Measurements from ENCODE around the gene KRTAP2-1.
"Not testable (repeated sequence)": the region's sequence is repeated elsewhere in the genome, so short reads cannot be mapped to it uniquely, and the experiment has no call there.

KRTAP2-1 gene, protein sequence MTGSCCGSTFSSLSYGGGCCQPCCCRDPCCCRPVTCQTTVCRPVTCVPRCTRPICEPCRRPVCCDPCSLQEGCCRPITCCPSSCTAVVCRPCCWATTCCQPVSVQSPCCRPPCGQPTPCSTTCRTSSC

GRCh38 chr17:41046735-41047465 lies at the start of gene KRTAP2-1:
KRTAP2-1 (minus strand) TSS chr17:41047316; CDS start chr17:41047267, 49 bp downstream.
- DNase-seq (ENCODE audit: low read depth, low spot score), result not testable (repeated sequence)

- DNase-seq (ENCODE audit: low read depth, low spot score), result no peak
Measured at GRCh38 chr17:41096055-41096454, 48.9 kb upstream of the KRTAP2-1 start.

- DNase-seq (ENCODE audit: low read depth, low spot score), result not testable (repeated sequence)
Measured at GRCh38 chr17:41088760-41089352, 41.7 kb upstream of the KRTAP2-1 start.

DNA sequence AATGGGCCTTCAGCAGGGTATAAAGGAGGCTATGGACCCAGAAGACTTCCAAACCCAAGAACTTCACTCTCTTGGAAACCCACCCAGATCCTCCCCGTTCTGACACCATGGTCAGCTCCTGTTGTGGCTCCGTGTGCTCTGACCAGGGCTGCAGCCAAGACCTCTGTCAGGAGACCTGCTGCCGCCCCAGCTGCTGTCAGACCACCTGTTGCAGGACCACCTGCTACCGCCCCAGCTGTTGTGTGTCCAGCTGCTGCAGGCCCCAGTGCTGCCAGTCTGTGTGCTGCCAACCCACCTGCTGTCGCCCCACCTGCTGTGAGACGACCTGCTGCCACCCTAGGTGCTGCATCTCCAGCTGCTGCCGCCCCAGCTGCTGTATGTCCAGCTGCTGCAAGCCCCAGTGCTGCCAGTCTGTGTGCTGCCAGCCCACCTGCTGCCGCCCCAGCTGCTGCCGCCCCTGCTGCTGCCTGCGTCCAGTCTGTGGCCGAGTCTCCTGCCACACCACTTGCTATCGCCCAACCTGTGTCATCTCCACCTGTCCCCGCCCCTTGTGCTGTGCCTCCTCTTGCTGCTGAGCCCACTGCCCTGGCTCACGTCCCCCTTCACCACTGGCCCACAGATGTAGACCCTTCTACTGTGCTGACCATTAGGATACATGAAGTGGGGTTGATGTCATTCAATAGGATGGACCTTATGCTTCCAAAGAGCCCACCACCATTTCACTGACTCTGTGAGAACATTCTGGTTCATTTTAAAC lies 37.2 kb upstream of the KRTAP2-1 start, which contains the start of gene KRTAP4-7:
TSS of gene KRTAP4-7 (plus strand) at position 51 of the 757 bp plus-strand sequence. CDS start at position 108, 57 bp downstream.
- not testable (repeated sequence) for DNase-seq (ENCODE audit: low read depth, low spot score)

DNA sequence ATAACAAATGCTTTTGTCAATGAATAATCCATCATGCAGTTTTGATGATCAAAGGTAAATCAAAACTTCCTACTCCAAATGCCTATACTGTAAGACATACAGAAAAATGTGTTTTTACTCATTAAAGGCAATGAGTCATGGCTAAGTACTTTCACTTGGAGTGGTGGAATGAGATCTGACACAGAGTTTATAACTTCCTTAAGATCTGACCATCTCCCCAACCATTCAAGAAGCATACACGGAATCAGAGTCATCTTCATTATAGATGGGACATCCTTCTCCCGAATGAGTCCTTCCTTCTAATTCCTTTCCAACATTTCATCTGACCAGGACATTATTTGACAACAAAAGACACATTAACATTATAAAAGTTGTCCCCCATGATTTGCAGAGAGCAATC lies 36.3 kb upstream of the KRTAP2-1 start:
- DNase-seq (ENCODE audit: low read depth, low spot score), result not testable (repeated sequence)

GRCh38 chr17:41082626-41083025 lies 35.5 kb upstream of the KRTAP2-1 start:
- no peak for DNase-seq (ENCODE audit: low read depth, low spot score)

DNA sequence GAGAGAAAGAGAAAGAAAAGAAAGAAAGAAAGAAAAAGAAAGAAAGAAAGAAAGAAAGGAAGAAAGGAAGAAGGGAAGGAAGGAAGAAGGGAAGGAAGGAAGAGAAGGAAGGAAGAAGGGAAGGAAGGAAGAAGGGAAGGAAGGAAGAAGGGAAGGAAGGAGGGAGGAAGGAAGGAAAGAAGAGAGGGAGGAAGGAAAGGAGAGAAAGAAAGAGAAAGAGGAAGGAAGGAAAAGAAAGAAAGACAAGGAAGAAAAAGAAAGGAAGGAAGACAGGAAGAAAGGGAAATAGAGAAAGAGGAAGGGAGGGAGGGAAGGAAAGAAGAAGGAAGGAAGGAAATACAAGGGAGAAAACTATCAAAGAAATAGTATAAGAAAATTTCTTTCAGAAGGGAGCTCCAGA lies 29.7 kb upstream of the KRTAP2-1 start:
- DNase-seq (ENCODE audit: low read depth, low spot score), result no peak

GRCh38 chr17:41073676-41074075 lies 26.6 kb upstream of the KRTAP2-1 start:
- DNase-seq (ENCODE audit: low read depth, low spot score), result no peak

GRCh38 chr17:41071606-41072360 lies 24.7 kb upstream of the KRTAP2-1 start:
- no peak for DNase-seq (ENCODE audit: low read depth, low spot score)

GRCh38 chr17:41069031-41069430 lies 21.9 kb upstream of the KRTAP2-1 start:
- DNase-seq (ENCODE audit: low read depth, low spot score), result no peak

DNA sequence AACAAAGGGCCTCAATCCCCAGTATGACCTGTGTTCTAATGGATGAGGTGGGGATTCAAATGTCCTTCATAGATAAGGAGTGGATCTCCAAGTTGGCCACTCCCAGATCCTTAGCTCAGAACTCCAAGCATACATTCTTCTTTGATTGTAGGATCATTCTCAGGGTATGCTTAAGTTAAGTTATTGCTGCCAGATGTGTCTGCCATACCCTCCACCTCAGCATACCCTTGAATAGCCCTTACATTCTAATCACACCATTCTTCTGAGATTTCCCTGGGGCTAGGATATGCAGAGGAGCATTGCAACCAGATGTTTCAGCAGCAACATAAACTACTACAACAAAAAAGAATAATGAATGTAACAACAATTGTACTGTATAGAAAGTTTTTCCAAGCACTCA lies 20.2 kb upstream of the KRTAP2-1 start:
- DNase-seq (ENCODE audit: low read depth, low spot score), result no peak

GRCh38 chr17:41065829-41066624 lies 18.9 kb upstream of the KRTAP2-1 start, which contains the start of gene KRTAP2-4:
KRTAP2-4 (minus strand) TSS chr17:41065879; CDS start chr17:41065845, 34 bp downstream.
- no peak for DNase-seq (ENCODE audit: low read depth, low spot score)

GRCh38 chr17:41065016-41065689 lies 18.0 kb upstream of the KRTAP2-1 start:
- not testable (repeated sequence) for DNase-seq (ENCODE audit: low read depth, low spot score)

DNA sequence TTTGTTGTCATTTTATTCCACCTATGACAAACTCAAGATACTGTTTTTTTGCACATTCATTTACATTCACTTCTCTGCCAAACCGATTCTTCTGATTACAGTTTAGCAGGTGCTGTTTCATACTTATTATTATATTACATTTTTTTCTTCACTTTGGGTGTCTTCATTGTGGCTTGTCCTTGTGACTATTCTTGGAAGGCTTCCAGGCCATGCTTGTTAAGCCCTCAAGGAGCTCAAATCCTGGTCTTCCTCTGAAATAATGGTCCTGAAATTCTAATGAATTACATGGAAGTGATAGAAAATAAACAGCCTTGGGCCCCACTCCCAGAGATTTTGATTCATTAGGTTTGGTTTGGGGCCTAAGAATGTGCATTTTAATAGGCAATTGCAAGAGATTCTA lies 17.2 kb upstream of the KRTAP2-1 start:
- no peak for DNase-seq (ENCODE audit: low read depth, low spot score)

GRCh38 chr17:41063449-41063848 lies 16.3 kb upstream of the KRTAP2-1 start:
- no peak for DNase-seq (ENCODE audit: low read depth, low spot score)

DNA sequence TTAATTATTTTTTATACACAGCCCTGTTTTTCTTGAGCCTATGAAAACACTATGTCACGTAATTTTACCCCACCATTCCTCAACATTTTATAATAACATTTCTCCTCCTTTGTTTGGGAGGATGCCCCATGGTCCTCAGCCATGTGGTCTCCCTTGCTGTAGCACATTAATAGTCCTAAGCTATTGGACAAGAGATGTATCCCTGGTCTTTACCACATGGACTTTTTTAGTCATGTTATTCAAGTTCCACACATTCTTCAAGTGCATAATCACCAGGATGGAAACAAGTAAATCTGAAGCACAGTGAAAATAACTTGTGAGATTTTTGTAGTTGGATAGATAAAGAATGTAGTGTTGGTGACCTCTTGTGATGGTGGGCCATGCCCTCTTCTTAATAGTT lies 14.8 kb upstream of the KRTAP2-1 start:
- no peak for DNase-seq (ENCODE audit: low read depth, low spot score)

GRCh38 chr17:41060052-41060604 lies 13.0 kb upstream of the KRTAP2-1 start, which contains the start of gene KRTAP2-3:
KRTAP2-3 (minus strand) TSS chr17:41060114; CDS start chr17:41060050, 64 bp downstream.
- DNase-seq (ENCODE audit: low read depth, low spot score), result no peak

DNA sequence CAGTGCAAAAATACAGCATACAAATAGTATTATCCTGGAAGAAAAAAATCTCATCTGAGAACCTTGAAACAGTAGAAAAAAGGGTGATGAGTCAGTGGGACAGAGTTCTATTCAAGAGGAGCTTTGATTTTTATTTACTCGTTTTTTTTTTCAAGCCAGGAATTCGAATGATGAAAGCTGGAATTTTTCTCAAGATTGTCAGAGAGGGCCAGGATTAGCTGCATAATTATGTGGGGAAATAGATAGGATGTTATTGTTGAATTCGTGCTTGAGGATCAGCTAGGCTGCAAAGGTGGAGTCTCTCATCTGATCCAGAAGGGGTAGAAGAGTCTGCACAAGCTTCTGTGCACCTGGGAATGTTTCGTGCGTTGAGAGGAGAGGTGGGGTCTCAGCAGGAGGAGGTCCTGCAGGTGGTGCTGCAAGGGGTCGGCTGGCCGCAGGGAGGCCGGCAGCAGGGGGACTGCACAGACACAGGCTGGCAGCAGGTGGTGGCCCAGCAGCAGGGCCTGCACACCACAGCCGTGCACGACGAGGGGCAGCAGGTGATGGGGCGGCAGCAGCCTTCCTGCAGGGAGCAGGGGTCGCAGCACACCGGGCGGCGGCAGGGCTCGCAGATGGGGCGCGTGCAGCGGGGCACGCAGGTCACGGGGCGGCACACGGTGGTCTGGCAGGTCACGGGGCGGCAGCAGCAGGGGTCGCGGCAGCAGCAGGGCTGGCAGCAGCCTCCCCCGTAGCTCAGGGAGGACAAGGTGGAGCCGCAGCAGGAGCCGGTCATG lies 12.3 kb upstream of the KRTAP2-1 start:
- not testable (repeated sequence) for DNase-seq (ENCODE audit: low read depth, low spot score)

DNA sequence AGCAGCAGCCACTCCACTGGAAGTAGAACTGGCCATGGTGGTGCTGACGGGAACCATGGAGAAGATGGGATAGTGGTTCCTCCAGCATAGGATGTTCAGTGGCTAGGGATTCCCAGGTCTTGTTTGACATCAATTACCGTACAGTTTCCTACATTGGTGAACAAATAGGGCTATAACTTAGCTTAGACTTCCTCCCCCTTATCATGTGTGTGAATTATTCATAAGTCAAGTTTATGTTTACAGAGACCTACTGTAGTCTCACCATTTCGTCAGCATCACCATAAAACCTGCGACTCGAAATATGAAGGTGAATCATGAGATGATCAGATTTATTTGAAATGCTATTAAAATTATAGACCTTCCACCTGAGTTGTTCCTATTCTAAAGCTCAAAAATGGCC lies 11.6 kb upstream of the KRTAP2-1 start:
- no peak for DNase-seq (ENCODE audit: low read depth, low spot score)

All from smooth muscle cell of the brain vasculature (primary cell).